ENCODE data around the gene HIC1. TPM values are rescaled to one million over a fixed set of nuclear protein-coding genes. Genes with fewer than 3 reads are reported as not detected.

HIC1 gene
- total RNA-seq, 1 experiment from 2014 or later = 3.7 TPM

GRCh38 chr17:2075336-2076086, 20.6 kb downstream of the HIC1 start:
- DNase-seq (ENCODE audit: low read depth) = no peak

GRCh38 chr17:2076087-2076984, 21.4 kb downstream of the HIC1 start:
- DNase-seq (ENCODE audit: low read depth) = no peak

- no peak for DNase-seq (ENCODE audit: low read depth)
Measured at GRCh38 chr17:2077040-2077439, 22.1 kb downstream of the HIC1 start.

- DNase-seq (ENCODE audit: low read depth) = peak; percentile 86
Measured at GRCh38 chr17:2081564-2081963, 26.7 kb downstream of the HIC1 start.

- no peak for DNase-seq (ENCODE audit: low read depth)
Measured at GRCh38 chr17:2082003-2082781, 27.3 kb downstream of the HIC1 start.

GRCh38 chr17:2083613-2084035, 28.7 kb downstream of the HIC1 start:
- DNase-seq (ENCODE audit: low read depth) = peak; percentile 25

GRCh38 chr17:2084036-2084765, 29.3 kb downstream of the HIC1 start:
- peak; percentile 89 for DNase-seq (ENCODE audit: low read depth)

GRCh38 chr17:2084766-2085647, 30.1 kb downstream of the HIC1 start:
- DNase-seq (ENCODE audit: low read depth) = peak; percentile 65

GRCh38 chr17:2085648-2085949, 30.7 kb downstream of the HIC1 start:
- peak; percentile 67 for DNase-seq (ENCODE audit: low read depth)

GRCh38 chr17:2086306-2086705, 31.4 kb downstream of the HIC1 start:
- no peak for DNase-seq (ENCODE audit: low read depth)

- DNase-seq (ENCODE audit: low read depth) = peak; percentile 68
Measured at GRCh38 chr17:2087597-2088211, 32.8 kb downstream of the HIC1 start.

GRCh38 chr17:2089021-2089422, 34.1 kb downstream of the HIC1 start:
- no peak for DNase-seq (ENCODE audit: low read depth)

- no peak for DNase-seq (ENCODE audit: low read depth)
Measured at GRCh38 chr17:2090210-2090641, 35.3 kb downstream of the HIC1 start.

GRCh38 chr17:2090804-2091534, 36.1 kb downstream of the HIC1 start:
- DNase-seq (ENCODE audit: low read depth) = peak; percentile 92

- DNase-seq (ENCODE audit: low read depth) = no peak
Measured at GRCh38 chr17:2092253-2092652, 37.4 kb downstream of the HIC1 start.

- no peak for DNase-seq (ENCODE audit: low read depth)
Measured at GRCh38 chr17:2093349-2093748, 38.4 kb downstream of the HIC1 start.

GRCh38 chr17:2094891-2095535, 40.1 kb downstream of the HIC1 start:
- peak; percentile 27 for DNase-seq (ENCODE audit: low read depth)

GRCh38 chr17:2095536-2095910, 40.6 kb downstream of the HIC1 start:
- no peak for DNase-seq (ENCODE audit: low read depth)
